ENCODE measurements around the gene SLC4A1.

Gene SLC4A1

DNA sequence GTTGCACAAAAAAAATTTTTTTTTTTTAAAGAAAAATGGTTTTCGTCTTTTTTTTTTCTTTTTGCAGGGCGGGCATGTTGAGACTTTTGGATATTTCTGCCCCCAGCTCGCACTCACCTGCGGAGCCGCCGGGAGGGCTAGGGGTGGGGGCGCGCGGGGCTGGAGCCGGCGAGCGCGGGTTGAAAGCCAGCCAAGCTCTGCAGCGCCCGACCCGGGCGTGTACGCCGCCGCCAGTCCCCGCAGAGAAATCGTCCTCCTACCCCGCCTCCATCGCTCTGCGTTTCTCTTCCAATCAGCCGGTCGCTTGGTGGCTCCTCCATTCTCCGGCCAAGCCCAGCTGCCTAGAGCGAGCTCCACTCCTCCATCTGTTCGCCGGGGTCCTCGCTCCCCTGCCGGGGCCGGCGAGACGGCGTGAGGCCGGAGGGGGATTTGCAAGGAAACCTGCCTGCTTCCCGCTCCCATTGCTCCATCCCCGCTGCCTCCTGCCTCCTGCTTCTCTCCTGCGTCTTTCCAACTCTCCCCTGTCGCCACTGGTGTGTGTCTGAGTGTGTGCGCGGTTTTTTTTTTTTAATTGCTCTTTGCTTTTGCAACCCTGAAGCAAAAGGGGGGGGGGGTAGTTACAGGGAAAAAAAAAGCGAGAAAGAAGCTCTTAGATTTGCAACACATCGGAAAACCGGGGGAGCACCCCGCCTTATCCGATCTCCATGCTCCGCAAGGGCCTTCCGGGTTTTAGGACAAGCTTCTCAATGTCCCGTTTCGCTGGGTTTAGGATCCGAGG, 46.7 kb downstream of the SLC4A1 start:
- peak overlapping the region; percentile 92 for H3K4me3 ChIP-seq (replicated peaks; ENCODE audit: low read depth, low read length)
- peak; percentile 79 for DNase-seq (ENCODE audit: extremely low read depth, insufficient read length)
- no peaks in the 10 kb centered on the region for H3K36me3 ChIP-seq (ENCODE audit: control insufficient read depth, insufficient read depth, low read length)
- TF ChIP-seq, protein P1, sequence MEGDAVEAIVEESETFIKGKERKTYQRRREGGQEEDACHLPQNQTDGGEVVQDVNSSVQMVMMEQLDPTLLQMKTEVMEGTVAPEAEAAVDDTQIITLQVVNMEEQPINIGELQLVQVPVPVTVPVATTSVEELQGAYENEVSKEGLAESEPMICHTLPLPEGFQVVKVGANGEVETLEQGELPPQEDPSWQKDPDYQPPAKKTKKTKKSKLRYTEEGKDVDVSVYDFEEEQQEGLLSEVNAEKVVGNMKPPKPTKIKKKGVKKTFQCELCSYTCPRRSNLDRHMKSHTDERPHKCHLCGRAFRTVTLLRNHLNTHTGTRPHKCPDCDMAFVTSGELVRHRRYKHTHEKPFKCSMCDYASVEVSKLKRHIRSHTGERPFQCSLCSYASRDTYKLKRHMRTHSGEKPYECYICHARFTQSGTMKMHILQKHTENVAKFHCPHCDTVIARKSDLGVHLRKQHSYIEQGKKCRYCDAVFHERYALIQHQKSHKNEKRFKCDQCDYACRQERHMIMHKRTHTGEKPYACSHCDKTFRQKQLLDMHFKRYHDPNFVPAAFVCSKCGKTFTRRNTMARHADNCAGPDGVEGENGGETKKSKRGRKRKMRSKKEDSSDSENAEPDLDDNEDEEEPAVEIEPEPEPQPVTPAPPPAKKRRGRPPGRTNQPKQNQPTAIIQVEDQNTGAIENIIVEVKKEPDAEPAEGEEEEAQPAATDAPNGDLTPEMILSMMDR (IDR thresholded peaks at IDR 0.05; ENCODE audit: insufficient read depth, low read length, poor library complexity, severe bottlenecking) = peak; percentile 1
- H3K27me3 ChIP-seq (replicated peaks; ENCODE audit: control insufficient read depth, insufficient read depth, low read length) = no peaks in the 10 kb centered on the region

DNA sequence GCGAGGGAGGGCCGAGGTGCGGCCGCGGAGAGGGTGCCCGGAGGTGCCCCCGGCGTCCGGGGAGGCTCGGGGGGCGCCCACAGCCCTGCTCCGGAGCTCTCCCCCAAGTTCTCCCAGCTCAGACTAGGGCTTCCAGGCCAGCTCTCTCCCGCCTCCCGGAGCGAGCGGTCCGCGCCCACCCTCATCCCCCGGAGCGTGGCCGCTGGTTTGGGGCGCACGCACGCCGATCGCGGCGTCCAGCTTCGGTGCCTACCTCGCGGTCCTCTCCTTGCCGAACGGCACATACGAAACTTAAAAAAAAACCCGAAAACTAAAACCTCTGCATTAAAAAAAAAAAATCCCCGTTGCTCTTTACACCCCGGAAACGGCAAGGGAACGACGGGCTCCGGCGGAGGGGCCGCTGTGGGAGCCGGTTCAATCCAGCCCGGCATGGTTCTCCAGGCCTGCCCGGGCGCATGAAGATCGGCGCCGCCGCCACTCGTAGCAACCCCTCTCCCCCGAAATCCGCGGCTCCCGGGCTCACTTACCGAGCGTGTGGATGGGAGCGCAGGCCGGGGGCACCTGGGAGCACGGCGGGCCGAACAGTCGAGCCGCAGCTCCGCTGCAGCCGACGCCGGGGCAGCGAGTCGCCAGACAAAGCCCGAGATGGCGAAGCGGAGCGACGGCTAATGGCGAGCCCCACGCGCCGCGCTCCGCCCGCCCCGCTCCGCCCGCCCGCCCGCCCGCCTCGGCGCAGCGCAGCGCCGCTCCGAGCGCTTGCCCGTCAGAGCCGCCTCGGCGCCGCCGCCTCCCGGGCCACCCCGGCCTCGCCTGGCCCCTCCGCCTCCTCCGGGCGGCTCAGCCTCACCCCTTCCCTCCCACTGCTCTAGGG, 47.5 kb downstream of the SLC4A1 start:
- Histone ChIP-seq H3K27me3 (replicated peaks; ENCODE audit: control insufficient read depth, insufficient read depth, low read length) (no peaks in the 10 kb centered on the region), H3K4me3 (replicated peaks; ENCODE audit: low read depth, low read length) (peak overlapping the region; percentile 92), H3K36me3 (ENCODE audit: control insufficient read depth, insufficient read depth, low read length) (peaks cover 6% of the 10 kb centered on the region)
- TF ChIP-seq, protein P1 (IDR thresholded peaks at IDR 0.05; ENCODE audit: insufficient read depth, low read length, poor library complexity, severe bottlenecking) = no peak
- DNase-seq (ENCODE audit: extremely low read depth, insufficient read length) = peak; percentile 77

DNA sequence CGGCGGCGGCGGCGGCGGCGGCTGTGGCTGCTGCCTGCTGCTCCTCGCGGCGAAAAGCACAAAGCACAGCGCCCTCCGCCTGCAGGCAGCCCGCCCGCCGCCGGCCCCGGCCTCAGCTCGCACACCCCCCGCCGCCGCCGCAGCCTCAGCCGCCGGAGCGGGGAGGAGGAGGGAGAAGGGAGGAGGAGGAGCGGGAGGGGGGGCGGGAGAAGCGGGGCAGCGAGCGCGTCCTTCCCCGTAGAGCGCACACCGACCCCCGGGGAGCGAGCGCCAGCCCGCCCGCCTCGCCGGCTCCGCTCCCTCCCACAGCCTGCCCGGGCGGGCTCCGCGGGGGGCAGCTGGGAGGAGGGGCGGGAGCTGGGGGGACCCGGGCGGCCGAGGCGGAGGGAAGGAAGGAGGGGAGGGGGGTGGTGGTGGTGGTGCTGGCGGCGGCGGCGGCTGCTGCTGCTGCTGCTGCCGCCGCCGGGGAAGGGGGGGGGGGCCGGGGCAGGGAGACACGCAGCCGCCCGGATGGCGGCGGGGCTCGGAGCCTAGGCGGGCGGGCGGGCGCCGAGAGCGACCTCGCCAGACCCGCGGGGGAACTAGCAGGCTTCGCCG, 48.2 kb downstream of the SLC4A1 start, which contains the start of gene UBTF:
UBTF (minus strand) TSS at position 60 of the 597 bp plus-strand sequence. CDS start 1,446 bp downstream, outside the sequence.
- TF ChIP-seq, protein P1 (IDR thresholded peaks at IDR 0.05; ENCODE audit: insufficient read depth, low read length, poor library complexity, severe bottlenecking) = no peak
- H3K36me3 ChIP-seq (ENCODE audit: control insufficient read depth, insufficient read depth, low read length) = peaks cover 12% of the 10 kb centered on the region

DNA sequence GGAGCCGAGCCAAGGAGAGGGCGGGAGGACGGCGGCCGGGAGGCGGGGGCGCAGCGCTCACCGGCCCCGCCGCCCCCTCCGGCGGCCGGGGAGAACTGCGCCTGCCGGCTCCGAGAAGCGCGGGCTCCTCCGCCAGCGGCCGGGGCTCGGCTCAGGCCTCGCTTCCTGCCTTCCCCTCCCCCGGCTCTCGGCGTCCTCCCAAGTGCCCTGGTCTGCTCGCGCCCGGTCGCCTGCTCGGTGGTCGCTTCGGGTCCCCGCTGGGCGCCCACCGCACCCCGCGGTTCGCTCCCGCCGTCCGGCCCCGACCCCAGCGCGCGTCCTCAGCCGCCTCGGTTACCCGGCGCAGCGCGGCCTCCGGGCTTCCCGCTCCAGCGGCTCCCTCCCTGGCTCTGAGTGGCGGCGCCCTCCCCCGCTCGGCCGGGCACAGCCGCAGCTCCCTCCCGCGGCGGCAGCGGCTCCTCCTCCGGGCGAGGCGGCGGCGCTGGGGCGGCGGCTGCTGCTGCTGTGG, 48.8 kb downstream of the SLC4A1 start:
- TF ChIP-seq, protein P1 (IDR thresholded peaks at IDR 0.05; ENCODE audit: insufficient read depth, low read length, poor library complexity, severe bottlenecking) = no peak
- DNase-seq (ENCODE audit: extremely low read depth, insufficient read length) = peak; percentile 87
- H3K4me3 ChIP-seq (replicated peaks; ENCODE audit: low read depth, low read length) = peak overlapping the region; percentile 92
- peaks cover 18% of the 10 kb centered on the region for H3K36me3 ChIP-seq (ENCODE audit: control insufficient read depth, insufficient read depth, low read length)
- no peaks in the 10 kb centered on the region for H3K27me3 ChIP-seq (replicated peaks; ENCODE audit: control insufficient read depth, insufficient read depth, low read length)

More for the DNA sequence above, 48.2 kb downstream of the SLC4A1 start, which contains the start of gene UBTF:
- peak; percentile 73 for DNase-seq (ENCODE audit: extremely low read depth, insufficient read length)
- Histone ChIP-seq H3K27me3 (replicated peaks; ENCODE audit: control insufficient read depth, insufficient read depth, low read length) (no peaks in the 10 kb centered on the region), H3K4me3 (replicated peaks; ENCODE audit: low read depth, low read length) (peak within 1 kb of the TSS; percentile 92)

DNA sequence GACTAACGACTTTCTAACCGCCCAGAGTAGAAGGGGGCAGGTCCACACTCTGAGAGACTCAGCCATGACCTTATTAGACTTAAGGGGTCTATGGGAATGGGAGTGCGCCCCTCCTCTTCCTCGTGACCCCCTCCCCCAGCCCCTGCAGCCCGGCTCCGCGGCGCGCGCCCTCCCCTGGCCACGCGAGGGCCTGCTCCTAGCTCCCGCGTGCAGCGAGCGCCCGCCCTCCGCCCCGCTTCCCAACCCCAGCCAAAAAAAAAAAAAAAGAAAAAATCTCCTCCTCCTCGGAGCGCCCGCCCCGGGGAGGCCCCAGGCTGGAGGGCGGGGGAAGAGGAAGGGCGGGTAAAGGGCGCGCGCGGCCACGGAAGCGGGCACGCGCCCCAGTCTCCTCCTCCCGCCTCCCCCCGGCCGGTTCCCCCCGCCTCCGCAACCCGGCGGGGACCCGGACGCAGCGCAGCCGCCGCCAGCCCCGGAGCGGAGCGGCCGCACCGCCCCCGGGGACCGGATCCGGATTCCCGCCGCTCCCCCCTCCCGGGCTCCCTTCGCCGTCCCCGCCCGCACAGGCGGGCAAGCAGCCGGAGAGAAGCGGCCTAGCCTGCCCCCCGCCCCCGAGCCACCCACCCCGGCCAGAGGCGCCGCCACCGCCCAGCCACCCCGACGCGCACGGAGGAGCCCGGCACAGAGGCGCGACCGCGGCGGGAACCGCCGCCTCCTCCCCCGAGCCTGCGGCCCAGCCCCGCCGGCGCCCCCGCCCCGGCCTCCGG, 49.4 kb downstream of the SLC4A1 start:
- Histone ChIP-seq H3K36me3 (ENCODE audit: control insufficient read depth, insufficient read depth, low read length) (peaks cover 20% of the 10 kb centered on the region), H3K27me3 (replicated peaks; ENCODE audit: control insufficient read depth, insufficient read depth, low read length) (no peaks in the 10 kb centered on the region), H3K4me3 (replicated peaks; ENCODE audit: low read depth, low read length) (peak overlapping the region; percentile 92)
- DNase-seq (ENCODE audit: extremely low read depth, insufficient read length) = peak; percentile 92
- TF ChIP-seq, protein P1 (IDR thresholded peaks at IDR 0.05; ENCODE audit: insufficient read depth, low read length, poor library complexity, severe bottlenecking) = peak; percentile 48
